Lower leg skin (tissue), 4 donors: Measurements from ENCODE around the gene TXLNB. TPM values are rescaled to one million over a fixed set of nuclear protein-coding genes. Genes with fewer than 3 reads are reported as not detected.
"Not testable (repeated sequence)": the region's sequence is repeated elsewhere in the genome, so short reads cannot be mapped to it uniquely, and the experiment has no call there.

ENCODE experiments used
- DNase-seq, 2 donors: peaks; one replicate each; pipeline ENCODE4 v3.0.0-alpha.2; 2019; ENCODE audit warnings: low spot score in 2 of 2
- H3K4me3 ChIP-seq: fragments of 200-600 bp; sonication (generic); 2 replicates; pipeline ENCODE4 v1.5.1; 2017; ENCODE audit warnings: mild to moderate bottlenecking, low read depth; ENCODE audit not compliant: poor library complexity, severe bottlenecking
- POLR2A ChIP-seq, 2 donors: fragments of 450-650 bp; IDR thresholded peaks; one replicate each; pipeline ENCODE4 v1.6.1; 2016 to 2017; ENCODE audit warnings: antibody characterized with exemption in 2 of 2, mild to moderate bottlenecking in 1 of 2, moderate library complexity in 1 of 2
- WGBS, 2 donors: methylation state at CpG; one replicate each; pipeline ENCODE4 v1.1.5; 2018; 5-methylcytosine and 5-hydroxymethylcytosine counted together
- intact Hi-C: fragments of 100-400 bp; cut with DNase I; formaldehyde crosslinking; loops from one replicate; pipeline ENCODE4 v1.15.0; 2023; ENCODE audit warnings: low total_unique reads
- total RNA-seq, 4 donors: library from RNA; depleted of rRNA; stranded (reverse); fragments of >200 nt; gene quantifications; one replicate each; pipeline ENCODE4 v1.1.0, GENCODE V29; 2016
- TF ChIP-seq, protein P1 (sequence below), 3 donors: fragments of 450-650 bp; IDR thresholded peaks; one replicate each; pipeline ENCODE4 v1.5.1; 2016; ENCODE audit warnings: antibody characterized with exemption in 3 of 3, mild to moderate bottlenecking in 3 of 3, moderate library complexity in 2 of 3

The TXLNB gene
- total RNA-seq, 4 donors from 2014 or later: 0.27 to 0.29 TPM; not detected in 2

DNA sequence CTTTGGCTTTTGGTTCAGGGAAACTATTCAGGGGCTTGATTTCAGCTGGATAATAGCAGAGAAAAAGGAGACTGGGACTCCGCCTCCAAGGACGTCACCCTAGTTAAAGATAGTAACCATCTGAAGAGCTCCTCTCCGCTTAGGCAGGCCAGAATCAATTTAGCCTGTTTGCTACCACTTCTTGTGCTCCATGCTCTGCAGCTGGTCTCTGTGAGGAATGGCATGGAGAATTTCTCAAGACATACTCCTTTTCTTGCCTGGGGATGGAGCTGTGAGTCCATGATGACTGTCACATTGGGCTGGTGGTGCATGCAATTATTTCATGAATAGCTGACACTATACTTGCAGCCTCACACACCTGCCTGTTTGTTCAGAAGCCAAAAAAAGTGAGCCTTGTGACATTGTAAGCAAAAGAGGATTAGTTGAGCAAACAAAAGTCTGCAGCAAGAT, 61.4 kb downstream of the TXLNB start:
- intact Hi-C loops: no loop called here
- DNase-seq: no peak
- TF ChIP-seq, protein P1, sequence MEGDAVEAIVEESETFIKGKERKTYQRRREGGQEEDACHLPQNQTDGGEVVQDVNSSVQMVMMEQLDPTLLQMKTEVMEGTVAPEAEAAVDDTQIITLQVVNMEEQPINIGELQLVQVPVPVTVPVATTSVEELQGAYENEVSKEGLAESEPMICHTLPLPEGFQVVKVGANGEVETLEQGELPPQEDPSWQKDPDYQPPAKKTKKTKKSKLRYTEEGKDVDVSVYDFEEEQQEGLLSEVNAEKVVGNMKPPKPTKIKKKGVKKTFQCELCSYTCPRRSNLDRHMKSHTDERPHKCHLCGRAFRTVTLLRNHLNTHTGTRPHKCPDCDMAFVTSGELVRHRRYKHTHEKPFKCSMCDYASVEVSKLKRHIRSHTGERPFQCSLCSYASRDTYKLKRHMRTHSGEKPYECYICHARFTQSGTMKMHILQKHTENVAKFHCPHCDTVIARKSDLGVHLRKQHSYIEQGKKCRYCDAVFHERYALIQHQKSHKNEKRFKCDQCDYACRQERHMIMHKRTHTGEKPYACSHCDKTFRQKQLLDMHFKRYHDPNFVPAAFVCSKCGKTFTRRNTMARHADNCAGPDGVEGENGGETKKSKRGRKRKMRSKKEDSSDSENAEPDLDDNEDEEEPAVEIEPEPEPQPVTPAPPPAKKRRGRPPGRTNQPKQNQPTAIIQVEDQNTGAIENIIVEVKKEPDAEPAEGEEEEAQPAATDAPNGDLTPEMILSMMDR (IDR thresholded peaks at IDR 0.05): no peak
- no peak for TF ChIP-seq POLR2A (IDR thresholded peaks at IDR 0.05)
- 34 to 44% methylated on average over 3 of the region's 3 CpGs for WGBS, 2 donors
- H3K4me3 ChIP-seq: no peak overlapping the region

DNA sequence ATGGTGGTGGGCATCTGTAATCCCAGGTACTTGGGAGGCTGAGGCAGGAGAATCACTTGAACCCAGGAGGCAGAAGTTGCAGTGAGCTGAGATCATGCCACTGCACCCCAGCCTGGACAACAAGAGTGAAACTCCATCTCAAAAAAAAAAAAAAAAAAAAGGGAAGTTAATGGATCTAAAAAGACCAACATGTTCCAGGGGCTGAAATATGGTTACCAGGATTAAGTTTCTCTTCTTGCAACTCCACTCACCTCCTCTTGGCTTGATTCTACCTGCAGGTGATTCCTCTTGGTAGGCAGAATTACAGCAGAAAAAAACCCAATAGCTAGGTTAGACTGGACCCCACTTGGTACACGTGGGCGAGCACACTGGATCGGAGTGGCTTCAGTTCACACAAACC, 63.4 kb downstream of the TXLNB start:
- WGBS, 2 donors: 94 to 95% methylated on average over 3 of the region's 3 CpGs
- H3K4me3 ChIP-seq, DNase-seq, intact Hi-C loops: not testable (repeated sequence)

DNA sequence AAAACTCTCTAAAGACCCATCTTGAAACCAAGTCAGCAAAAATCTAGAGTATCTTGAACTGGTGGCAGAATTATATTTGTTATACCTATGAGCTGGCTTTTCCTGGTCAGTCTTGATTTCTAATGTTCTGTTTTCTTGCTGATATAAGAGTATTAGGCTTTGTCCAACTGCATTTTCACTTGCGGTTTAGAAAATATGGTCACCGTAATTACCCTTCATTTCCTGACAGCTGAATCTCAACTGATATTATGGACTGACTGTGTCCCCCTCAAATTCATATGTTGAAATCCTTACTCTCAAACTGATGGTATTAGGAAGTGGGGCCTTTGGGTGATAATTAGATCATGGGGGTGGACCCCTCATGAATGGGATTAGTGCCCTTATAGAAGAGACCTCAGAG, 72.1 kb downstream of the TXLNB start:
- no peak for DNase-seq
- intact Hi-C loops: loop anchor here (2.0 to 5.0 kb wide), 2 partner anchors 148 to 703 kb away; no protein-coding TSS in a partner anchor
- H3K4me3 ChIP-seq: no peak overlapping the region
- no peak for TF ChIP-seq POLR2A (IDR thresholded peaks at IDR 0.05)
- TF ChIP-seq, protein P1 (IDR thresholded peaks at IDR 0.05): no peak
- 92 to 99% methylated on average over 2 of the region's 2 CpGs for WGBS, 2 donors

DNA sequence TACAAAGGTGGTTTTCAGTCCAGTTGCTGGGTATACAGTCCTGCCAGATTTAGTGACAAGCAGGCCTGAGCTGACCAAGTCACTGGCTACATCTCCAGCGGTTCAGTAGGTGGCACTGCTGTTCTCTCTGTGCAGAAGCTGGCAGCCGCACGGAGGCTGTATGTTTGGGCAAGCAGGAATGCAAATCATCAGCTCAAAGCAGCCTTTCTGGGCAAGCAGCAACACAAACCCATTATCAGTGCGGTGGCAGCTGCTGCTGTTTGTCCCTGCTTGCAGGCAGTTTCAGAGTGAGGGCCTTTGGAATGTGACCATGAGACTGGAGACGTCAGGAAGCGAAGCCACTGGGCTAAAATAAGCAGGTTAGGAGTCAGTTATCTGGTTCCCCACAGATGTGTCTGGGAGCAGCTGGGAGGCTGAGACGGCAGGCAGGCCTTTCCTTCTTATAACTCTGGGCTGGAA, 72.5 kb downstream of the TXLNB start:
- WGBS, 2 donors: 1 to 6% methylated on average over 7 of the region's 7 CpGs
- intact Hi-C loops: loop anchor here (2.0 to 5.0 kb wide), 2 partner anchors 148 to 704 kb away; no protein-coding TSS in a partner anchor
- no peak overlapping the region for H3K4me3 ChIP-seq
- TF ChIP-seq, protein P1 (IDR thresholded peaks at IDR 0.05): peak in 1 of 3 donors; percentile 84
- TF ChIP-seq POLR2A (IDR thresholded peaks at IDR 0.05): no peak
- peak; percentile 85 to 96 for DNase-seq

DNA sequence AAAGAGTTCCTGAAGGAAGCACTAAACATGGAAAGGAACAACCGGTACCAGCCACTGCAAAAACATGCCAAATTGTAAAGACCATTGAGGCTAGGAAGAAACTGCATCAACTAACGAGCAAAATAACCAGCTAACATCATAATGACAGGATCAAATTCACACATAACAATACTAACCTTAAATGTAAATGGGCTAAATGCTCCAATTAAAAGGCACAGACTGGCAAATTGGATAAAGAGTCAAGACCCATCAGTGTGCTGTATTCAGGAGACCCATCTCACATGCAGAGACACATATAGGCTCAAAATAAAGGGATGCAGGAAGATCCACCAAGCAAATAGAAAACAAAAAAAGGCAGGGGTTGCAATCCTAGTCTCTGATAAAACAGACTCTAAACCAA, 79.3 kb downstream of the TXLNB start:
- intact Hi-C loops: not testable (repeated sequence)
- no CpG with 5 or more reads among the region's 2 CpGs for WGBS, 2 donors

DNA sequence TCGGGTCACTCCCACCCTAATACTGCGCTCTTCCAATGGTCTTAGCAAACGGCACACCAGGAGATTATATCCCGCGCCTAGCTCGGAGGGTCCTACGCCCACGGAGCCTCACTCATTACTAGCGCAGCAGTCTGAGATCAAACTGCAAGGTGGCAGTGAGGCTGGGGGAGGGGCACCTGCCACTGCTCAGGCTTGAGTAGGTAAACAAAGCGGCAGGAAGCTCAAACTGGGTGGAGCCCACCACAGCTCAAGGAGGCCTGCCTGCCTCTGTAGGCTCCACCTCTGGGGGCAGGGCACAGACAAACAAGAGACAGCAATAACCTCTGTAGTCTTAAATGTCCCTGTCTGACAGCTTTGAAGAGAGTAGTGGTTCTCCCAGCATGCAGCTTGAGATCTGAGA, 81.0 kb downstream of the TXLNB start:
- H3K4me3 ChIP-seq, DNase-seq, intact Hi-C loops: not testable (repeated sequence)
- WGBS, 2 donors: 86 to 98% methylated on average over 3 to 10 of the region's 10 CpGs

More for the DNA sequence above, 79.3 kb downstream of the TXLNB start:
- not testable (repeated sequence) for H3K4me3 ChIP-seq, DNase-seq

DNA sequence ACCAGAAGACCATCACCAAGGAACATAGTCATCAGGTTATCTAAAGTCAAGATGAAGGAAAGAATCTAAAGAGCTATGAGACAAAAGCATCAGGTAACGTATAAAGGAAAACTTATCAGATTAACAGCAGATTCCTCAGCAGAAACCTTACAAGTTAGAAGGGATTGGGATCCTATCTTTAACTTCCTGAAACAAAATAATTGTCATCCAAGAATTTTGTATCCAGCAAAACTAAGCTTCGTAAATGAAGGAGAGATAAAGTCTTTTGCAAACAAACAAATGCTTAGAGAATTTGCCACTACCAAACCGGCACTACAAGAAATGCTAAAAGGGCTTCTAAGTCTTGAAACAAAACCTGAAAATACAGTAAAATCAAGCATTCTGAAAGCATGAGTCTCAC, 86.0 kb downstream of the TXLNB start:
- H3K4me3 ChIP-seq: no peak overlapping the region
- 92 to 97% methylated on average over 3 of the region's 3 CpGs for WGBS, 2 donors
- no peak for DNase-seq
- intact Hi-C loops: no loop called here
- no peak for TF ChIP-seq POLR2A (IDR thresholded peaks at IDR 0.05)
- TF ChIP-seq, protein P1 (IDR thresholded peaks at IDR 0.05): no peak
